KMS-11 (cell line): ENCODE results near the gene CLDN19.

ENCODE experiments used
- H2AFZ ChIP-seq: fragments of 200-600 bp; sonication (generic); 2 replicates; pipeline ENCODE4 v1.6.1; 2016; ENCODE audit warnings: antibody characterized with exemption, mixed run types, low read depth
- H3K27ac ChIP-seq: fragments of 200-600 bp; sonication (generic); 2 replicates; pipeline ENCODE4 v1.6.1; 2016; ENCODE audit warnings: mild to moderate bottlenecking, mixed run types
- H3K27me3 ChIP-seq: fragments of 200-600 bp; sonication (generic); 2 replicates; pipeline ENCODE4 v1.6.1; 2017; ENCODE audit warnings: mild to moderate bottlenecking, low read depth, mixed run types, moderate library complexity; ENCODE audit not compliant: insufficient read depth
- H3K36me3 ChIP-seq: fragments of 200-600 bp; sonication (generic); 2 replicates; pipeline ENCODE4 v1.6.1; 2017; ENCODE audit warnings: mild to moderate bottlenecking, mixed run types; ENCODE audit not compliant: insufficient read depth
- H3K4me1 ChIP-seq: fragments of 200-600 bp; sonication (generic); 2 replicates; pipeline ENCODE4 v1.6.1; 2016; ENCODE audit warnings: mild to moderate bottlenecking, low read depth, mixed run types; ENCODE audit not compliant: poor library complexity, severe bottlenecking
- H3K4me2 ChIP-seq: fragments of 200-600 bp; sonication (generic); 2 replicates; pipeline ENCODE4 v1.7.0; 2016; ENCODE audit warnings: mild to moderate bottlenecking, mixed run types
- H3K4me3 ChIP-seq: fragments of 200-600 bp; sonication (generic); IDR thresholded peaks from 2 replicates; pipeline ENCODE4 v1.6.1; 2017; ENCODE audit warnings: low read depth, low read length, mixed read lengths; ENCODE audit not compliant: insufficient read depth
- H3K79me2 ChIP-seq: fragments of 200-600 bp; sonication (generic); 2 replicates; pipeline ENCODE4 v1.6.1; 2016; ENCODE audit warnings: low read depth, mixed run types; ENCODE audit not compliant: insufficient read depth
- H3K9ac ChIP-seq: fragments of 200-600 bp; sonication (generic); 2 replicates; pipeline ENCODE4 v1.6.1; 2016; ENCODE audit warnings: mild to moderate bottlenecking, mixed run types
- H4K20me1 ChIP-seq: fragments of 200-600 bp; sonication (generic); 2 replicates; pipeline ENCODE4 v1.6.1; 2016; ENCODE audit warnings: mild to moderate bottlenecking, mixed run types; ENCODE audit not compliant: insufficient read depth
- TF ChIP-seq, protein P1 (sequence below): fragments of 200-600 bp; sonication (generic); conservative IDR thresholded peaks from 2 replicates; pipeline ENCODE4 v1.6.1; 2017; ENCODE audit warnings: low read depth, mild to moderate bottlenecking, antibody characterized with exemption, low read length, moderate library complexity, mixed read lengths

CLDN19 gene

DNA sequence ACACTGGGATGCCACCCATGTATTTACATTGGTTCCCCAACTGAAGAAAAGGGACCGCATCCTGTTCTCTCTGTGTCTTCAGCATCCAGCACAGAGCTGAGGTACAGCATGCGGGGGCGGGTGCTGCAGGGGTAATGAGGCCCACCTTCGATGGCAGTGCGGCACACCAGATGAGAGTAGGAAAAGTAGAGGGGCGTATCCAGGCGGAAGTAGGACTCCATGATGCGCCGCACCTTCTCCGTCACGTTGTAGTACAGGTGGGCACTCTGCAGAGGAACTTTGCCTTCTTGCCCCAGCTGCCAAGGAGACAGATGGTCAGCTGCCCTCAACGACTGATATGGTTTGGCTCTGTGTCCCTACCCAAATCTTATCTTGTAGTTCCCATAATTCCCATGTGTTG is 10.0 kb upstream of the CLDN19 start:
- Histone ChIP-seq H3K4me1 (no peaks in the 10 kb centered on the region), H3K4me2 (no peak overlapping the region), H4K20me1 (no peaks in the 10 kb centered on the region), H2AFZ (no peak overlapping the region), H3K27me3 (no peaks in the 10 kb centered on the region), H3K27ac (no peak overlapping the region), H3K4me3 (no peak overlapping the region), H3K9ac (no peak overlapping the region), H3K79me2 (no peaks in the 10 kb centered on the region), H3K36me3 (no peaks in the 10 kb centered on the region)
- TF ChIP-seq, protein P1, sequence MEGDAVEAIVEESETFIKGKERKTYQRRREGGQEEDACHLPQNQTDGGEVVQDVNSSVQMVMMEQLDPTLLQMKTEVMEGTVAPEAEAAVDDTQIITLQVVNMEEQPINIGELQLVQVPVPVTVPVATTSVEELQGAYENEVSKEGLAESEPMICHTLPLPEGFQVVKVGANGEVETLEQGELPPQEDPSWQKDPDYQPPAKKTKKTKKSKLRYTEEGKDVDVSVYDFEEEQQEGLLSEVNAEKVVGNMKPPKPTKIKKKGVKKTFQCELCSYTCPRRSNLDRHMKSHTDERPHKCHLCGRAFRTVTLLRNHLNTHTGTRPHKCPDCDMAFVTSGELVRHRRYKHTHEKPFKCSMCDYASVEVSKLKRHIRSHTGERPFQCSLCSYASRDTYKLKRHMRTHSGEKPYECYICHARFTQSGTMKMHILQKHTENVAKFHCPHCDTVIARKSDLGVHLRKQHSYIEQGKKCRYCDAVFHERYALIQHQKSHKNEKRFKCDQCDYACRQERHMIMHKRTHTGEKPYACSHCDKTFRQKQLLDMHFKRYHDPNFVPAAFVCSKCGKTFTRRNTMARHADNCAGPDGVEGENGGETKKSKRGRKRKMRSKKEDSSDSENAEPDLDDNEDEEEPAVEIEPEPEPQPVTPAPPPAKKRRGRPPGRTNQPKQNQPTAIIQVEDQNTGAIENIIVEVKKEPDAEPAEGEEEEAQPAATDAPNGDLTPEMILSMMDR = no peak

DNA sequence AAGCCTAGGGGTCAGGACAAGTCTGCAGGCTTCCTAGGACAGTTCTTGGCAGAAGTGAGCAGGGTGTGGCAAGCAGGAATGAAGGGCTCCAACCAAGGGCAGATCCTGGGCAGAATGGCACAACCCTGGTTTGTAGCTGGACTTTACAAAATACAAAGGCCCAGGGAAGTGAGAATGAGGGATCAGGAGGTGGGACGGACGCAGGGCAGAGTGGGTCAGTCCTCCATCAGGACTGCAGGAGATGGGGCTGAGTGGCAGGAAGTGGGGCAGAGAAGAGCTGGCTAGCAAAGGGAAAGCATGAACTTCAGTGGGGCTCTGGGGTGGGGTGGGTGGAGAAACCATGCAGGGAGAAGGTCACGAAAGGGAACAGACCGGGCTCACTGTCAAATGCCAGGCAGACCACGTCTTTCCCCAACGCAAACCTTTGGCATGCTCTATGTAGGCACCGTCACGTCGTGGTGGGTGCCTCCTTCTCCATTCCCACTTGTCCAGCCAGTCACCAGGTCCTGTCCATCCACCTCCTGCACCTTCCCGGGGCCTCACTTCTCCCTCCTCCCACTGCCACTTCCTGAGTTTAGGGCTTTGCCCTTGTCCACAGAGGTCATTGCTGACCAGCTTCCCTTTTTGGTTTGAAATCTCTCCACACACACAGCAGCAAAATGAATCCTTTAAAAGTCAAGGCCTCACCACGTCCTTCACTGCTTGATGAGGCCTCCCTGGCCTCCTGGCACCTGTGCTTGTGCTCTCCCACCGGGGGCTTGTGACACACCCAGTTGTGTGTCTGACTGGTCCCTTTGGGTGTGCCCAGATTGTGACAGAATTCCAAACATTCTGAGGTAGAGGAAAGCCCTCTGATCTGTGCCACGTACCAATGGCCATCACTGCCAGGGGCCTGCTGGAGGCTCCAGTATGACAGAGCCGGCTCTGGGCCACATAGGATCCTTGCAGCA is 8.7 kb upstream of the CLDN19 start:
- no peaks in the 10 kb centered on the region for H3K27me3 ChIP-seq
- TF ChIP-seq, protein P1 = no peak
- no peaks in the 10 kb centered on the region for H3K4me1 ChIP-seq
- H2AFZ ChIP-seq = no peak overlapping the region
- no peak overlapping the region for H3K4me3 ChIP-seq
- H3K9ac ChIP-seq = no peak overlapping the region
- H3K36me3 ChIP-seq = no peaks in the 10 kb centered on the region
- no peak overlapping the region for H3K4me2 ChIP-seq
- H3K79me2 ChIP-seq = no peaks in the 10 kb centered on the region
- H3K27ac ChIP-seq = no peak overlapping the region
- H4K20me1 ChIP-seq = no peaks in the 10 kb centered on the region

DNA sequence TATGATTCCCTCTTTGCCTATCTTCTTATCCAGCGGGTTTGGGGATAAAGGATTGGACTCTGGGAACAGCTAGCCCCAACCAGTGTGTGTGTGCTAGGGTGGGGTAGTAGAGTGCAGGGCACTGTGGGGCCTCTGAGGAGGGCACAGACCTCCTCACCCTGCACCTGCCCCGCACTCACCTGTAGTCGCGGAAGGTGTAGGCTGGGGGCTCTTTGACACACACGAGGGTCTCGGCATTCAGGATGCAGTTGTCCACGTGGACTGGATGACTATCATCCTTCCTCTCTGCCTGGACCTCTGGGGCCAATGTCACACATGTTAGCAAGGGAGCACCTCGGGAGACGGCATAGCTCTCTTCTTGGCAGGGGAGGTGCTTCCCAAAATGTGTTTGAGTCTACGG is 8.0 kb upstream of the CLDN19 start:
- Histone ChIP-seq H3K4me1 (no peaks in the 10 kb centered on the region), H3K79me2 (no peaks in the 10 kb centered on the region), H3K27me3 (no peaks in the 10 kb centered on the region), H4K20me1 (no peaks in the 10 kb centered on the region), H2AFZ (no peak overlapping the region), H3K4me2 (no peak overlapping the region), H3K9ac (no peak overlapping the region), H3K27ac (no peak overlapping the region), H3K4me3 (no peak overlapping the region), H3K36me3 (no peaks in the 10 kb centered on the region)
- TF ChIP-seq, protein P1 = no peak

DNA sequence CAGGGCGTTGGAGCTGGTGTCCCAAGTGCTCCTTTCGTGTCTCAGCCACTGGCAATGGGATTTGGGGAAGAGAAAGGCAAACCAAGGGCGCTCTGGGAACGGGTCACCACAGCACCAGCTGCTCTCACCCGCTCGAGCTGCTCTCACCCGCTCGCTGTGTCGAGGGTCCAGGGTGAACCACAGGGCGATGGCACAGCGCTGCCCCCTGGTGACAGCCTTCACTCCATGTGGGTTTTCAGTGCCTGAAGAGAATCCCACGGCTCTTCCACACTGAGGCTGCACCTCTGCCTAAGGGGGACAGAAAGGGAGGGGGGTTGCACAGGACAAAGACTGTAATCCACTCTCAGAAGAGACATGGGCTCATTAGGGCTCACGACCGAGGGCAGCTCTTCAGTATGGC is 7.1 kb upstream of the CLDN19 start:
- no peak overlapping the region for H3K27ac ChIP-seq
- no peaks in the 10 kb centered on the region for H4K20me1 ChIP-seq
- H3K4me1 ChIP-seq = no peaks in the 10 kb centered on the region
- H3K36me3 ChIP-seq = no peaks in the 10 kb centered on the region
- H3K9ac ChIP-seq = no peak overlapping the region
- H3K79me2 ChIP-seq = no peaks in the 10 kb centered on the region
- H2AFZ ChIP-seq = no peak overlapping the region
- no peaks in the 10 kb centered on the region for H3K27me3 ChIP-seq
- TF ChIP-seq, protein P1 = peak; percentile 68
- no peak overlapping the region for H3K4me2 ChIP-seq
- H3K4me3 ChIP-seq = no peak overlapping the region
